ELR (cell line): ENCODE data around the gene EDRF1.

Experiments
- DNase-seq: peaks from one replicate; pipeline ENCODE4 v3.0.0-alpha.2; 2015; ENCODE audit warnings: low read depth

EDRF1 gene

GRCh38 chr10:125766511-125766910 is 47.0 kb downstream of the EDRF1 start:
- no peak for DNase-seq

- peak; percentile 11 for DNase-seq
Observed at GRCh38 chr10:125768219-125768855, 48.8 kb downstream of the EDRF1 start.

- DNase-seq = no peak
Observed at GRCh38 chr10:125769175-125769574, 49.7 kb downstream of the EDRF1 start.

DNA sequence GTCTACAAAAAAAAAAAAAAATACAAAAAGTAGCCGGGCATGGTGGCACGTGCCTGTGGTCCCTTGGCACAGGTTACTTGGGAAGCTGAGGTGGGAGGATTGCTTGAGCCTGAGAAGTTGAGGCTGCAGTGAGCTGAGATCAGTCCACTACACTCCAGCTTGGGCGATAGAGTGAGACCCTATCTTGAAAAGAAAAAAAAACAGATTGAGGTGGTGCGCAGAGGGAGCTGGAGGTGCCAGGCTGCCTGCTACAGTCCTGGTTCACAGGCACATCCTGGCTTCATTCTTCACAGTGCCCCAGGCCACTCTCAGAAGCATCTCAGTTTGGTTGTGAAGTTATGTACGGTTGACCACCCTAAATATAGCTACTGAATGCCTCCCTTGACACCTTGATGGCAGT is 51.3 kb downstream of the EDRF1 start:
- DNase-seq = no peak

DNA sequence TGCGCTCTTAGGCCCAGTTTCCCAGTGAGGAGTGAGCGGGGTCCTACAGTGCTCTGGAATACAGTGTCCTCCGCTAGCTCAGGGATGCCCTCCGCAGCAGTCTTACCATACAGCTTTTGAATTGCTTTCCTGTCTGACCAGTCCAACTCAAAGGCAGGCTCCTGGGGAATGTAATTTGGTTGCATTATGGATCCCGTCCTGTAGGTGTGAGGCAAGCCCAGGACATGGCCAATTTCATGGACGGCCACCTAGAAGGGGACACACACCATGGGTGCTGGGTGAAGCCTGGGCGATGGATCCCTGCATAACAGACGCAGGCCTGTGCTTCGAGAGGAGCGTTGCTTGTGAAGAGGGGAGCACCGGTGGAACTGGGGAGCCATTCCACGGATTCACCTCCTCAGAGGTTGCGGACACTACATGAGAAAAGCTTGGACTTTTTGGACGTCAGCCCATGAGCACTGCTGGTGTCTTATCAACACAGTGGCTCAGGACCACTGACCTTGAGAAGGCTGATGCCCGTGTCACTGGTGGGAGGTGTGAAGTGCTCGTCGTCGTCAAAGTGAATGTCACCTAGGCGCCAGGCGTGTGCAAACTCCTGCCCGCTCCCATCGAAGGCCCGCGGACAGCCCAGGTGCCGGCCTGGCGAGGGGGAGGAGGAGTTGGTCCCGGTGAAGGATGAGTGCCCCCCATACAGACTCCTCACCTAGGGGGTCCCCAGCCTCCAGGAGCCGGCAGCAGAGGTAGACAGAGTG is 52.8 kb downstream of the EDRF1 start:
- DNase-seq = no peak

DNA sequence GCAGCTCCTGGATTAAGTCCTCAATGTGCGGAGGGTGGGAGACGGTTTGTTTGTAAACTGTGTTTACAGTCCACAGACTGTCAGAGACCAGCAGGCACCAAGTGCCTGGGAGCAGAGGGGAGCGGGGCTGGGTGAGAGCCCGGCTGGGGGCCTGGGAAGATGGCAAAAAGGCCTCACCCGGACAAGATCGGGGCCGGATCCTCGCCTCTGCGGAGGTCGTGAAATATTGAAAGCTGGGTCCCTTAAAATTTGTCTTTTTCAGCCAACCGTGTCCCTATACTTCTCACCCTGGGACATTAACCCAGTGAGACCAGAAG is 53.3 kb downstream of the EDRF1 start:
- no peak for DNase-seq

DNA sequence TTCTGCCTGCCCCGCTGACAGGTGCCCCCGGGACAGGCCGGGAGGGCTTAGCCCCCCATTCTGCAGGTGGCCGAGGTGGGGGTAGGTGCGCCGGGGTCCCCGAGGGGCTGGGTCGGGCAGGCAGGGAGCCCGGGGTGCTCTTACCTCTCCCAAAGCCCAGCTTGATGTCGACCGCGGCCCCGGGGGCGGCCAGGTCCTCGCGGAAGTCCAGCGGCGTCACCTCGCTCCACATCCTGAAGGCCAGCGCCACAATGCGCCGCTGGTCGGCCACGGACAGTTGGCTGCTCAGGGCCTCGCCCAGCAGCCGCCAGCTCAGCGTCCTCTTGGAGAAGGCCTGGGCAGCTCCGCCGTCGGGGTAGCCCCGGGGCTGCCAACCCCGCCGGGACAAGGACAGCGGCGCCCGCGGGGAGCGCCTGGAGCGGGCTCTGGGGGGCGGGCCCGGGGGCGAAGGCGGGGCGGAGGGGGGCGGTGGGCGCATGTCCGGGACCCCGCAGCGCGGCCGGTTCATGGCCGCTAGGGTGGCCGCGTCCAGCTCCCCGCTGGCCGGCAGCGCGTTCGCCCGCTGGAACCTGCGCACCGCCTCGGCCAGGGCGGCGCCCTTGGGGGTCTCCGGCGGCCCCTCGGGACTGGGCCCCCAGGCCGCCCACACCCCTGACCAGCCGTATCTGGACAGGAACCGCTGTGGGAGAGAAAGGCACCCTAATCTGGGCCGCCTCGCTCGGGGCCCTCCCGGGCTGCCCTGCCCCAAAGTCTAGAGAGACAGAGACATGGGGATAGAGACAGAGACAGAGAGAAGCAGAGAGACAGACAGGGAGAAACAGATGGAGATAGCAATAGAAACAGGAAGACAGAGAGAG is 54.4 kb downstream of the EDRF1 start:
- DNase-seq = no peak

DNA sequence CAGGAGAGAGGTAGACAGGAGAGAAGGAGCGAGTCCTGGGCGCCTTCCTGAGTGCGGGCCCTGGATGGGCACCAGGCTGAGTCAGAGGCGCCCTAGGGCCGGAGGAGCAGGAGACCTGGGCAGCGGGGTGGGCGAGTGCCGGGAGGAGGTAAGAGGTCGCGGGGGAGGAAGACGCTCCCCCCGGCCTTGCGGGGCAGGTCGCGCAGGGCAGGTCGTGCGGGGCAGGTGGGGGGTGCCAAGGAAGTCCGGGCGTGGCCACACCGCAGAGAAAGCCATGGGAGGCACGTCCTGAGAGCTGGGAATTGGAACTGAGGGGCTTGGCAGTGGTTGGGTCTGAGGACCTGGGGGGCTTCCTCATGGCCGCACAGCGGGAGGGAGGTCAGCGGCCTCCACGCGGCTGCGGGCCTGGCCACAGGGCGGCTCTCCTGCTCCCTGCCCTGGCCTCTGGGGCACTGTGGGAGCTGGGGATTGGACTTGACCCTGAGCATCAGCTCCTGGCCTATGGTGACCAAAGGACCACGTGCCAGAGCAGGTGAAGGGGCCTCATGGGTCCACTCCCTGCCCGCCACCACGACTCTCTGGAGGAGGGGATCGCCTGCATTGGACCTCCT is 55.2 kb downstream of the EDRF1 start:
- no peak for DNase-seq

- DNase-seq = no peak
Observed at GRCh38 chr10:125775491-125776106, 56.1 kb downstream of the EDRF1 start, which contains the start of gene MMP21. MMP21 (minus strand) TSS chr10:125775821; CDS start chr10:125775821, 0 bp downstream.

- no peak for DNase-seq
Observed at GRCh38 chr10:125777806-125778205, 58.3 kb downstream of the EDRF1 start.

GRCh38 chr10:125778556-125778955 is 59.0 kb downstream of the EDRF1 start:
- no peak for DNase-seq

DNA sequence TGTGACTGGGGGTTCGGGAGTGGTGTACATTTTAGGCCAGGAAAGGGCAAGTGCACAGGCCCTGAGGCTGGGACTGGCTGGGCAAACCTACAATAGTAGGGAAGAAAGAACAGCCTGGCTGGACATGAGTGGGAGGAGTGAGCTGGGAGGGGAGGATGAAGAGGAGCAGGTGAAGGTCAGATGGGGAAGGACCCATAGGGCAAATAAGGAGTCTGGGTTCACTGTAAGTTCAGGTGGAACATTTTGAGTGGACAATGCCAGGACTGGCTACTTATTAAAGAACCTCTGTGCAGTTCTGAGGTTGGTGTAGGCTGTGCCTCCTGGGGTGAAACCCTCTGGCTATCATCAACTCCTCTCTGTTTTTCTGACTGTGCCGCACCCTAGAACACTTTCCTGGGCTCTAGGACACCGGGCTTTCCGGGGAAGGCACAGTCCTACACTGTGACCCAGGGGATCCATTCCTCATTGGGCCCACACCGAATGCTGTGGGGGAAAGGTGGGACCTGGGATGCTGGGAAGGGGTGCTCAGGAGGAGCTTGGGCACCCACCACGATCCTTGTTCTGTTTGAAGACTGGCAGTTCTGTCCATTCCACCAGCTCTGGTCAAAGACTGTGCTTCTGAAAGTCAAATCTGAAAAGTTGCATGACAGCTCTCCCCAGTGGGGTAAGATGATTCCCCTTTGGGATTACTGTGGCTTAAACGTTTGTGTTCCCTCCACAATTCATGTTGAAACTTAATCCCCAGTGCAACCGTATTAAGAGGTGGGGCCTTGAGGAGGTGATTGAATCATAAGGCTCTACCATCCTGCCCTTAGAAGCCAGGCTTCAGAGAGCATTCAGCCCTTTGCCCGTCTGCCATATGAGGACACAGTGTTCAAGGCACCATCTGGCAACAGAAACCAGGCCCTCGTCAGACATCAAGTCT is 60.2 kb downstream of the EDRF1 start:
- DNase-seq = no peak

DNA sequence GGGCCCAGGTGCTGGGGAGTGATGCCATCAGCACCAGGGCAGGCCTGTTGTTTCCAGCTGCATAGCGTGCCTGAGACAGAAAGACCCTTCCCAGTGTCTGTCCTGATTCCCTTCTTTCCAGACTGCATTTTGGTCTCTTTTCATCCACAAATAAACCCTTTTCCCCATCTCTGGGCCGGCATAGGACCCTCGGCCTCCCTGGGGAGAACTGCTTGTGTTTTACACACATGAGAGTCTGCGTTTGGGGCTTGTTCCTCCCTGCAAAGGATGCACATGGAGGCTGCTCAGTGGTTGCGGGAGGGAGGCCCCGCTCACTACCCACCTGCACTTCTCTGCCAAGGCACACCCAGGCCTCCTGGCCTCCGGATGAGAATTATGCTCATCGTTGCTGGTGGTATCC is 61.9 kb downstream of the EDRF1 start:
- no peak for DNase-seq

- no peak for DNase-seq
Observed at GRCh38 chr10:125782054-125782453, 62.5 kb downstream of the EDRF1 start.

GRCh38 chr10:125782616-125783015 is 63.1 kb downstream of the EDRF1 start:
- DNase-seq = peak; percentile 18

DNA sequence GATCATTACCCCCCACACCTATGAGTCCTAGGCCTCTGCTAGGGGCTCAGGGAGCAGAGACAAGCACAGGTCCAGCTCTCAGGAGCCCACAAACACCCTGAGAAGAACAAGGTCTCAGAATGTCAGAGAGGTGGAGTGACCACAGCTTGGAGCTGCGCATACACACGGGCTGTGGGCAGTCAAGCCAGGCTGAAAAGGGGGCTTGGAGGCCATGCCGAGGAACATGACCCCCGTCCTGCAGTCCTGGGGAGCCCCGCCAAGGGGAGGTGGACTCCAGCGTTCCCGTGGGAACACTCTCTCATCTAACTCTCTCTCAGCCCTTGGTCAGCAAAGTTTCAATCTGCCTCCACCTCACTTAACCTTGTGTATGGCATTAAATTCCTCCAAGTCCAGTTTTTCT is 63.9 kb downstream of the EDRF1 start:
- no peak for DNase-seq

- no peak for DNase-seq
Observed at GRCh38 chr10:125783957-125784356, 64.4 kb downstream of the EDRF1 start.

GRCh38 chr10:125785791-125786190 is 66.3 kb downstream of the EDRF1 start:
- no peak for DNase-seq

GRCh38 chr10:125788156-125789034 is 68.9 kb downstream of the EDRF1 start:
- no peak for DNase-seq
